Breast epithelium (tissue), 3 donors: Measurements from ENCODE around the gene SCD5.

ENCODE experiments used
- POLR2A ChIP-seq: fragments of 450-650 bp; IDR thresholded peaks from one replicate; pipeline ENCODE4 v1.6.1; 2016; ENCODE audit warnings: antibody characterized with exemption, mild to moderate bottlenecking, moderate library complexity
- POLR2AphosphoS5 ChIP-seq, 3 donors: sonication (generic); formaldehyde crosslinking; IDR thresholded peaks; one replicate each; pipeline ENCODE4 v1.6.1; 2017; ENCODE audit warnings: antibody characterized with exemption in 3 of 3

GRCh38 chr4:82599336-82599735 is 199.3 kb downstream of the SCD5 start:
- TF ChIP-seq POLR2A, result no peak
- no peak for TF ChIP-seq POLR2AphosphoS5 (IDR thresholded peaks at IDR 0.05)
